Breast epithelium (tissue), 4 donors: Measurements from ENCODE around the gene PDCD1LG2. TPM values are rescaled to one million over a fixed set of nuclear protein-coding genes. Genes with fewer than 3 reads are reported as not detected.

Experiments used
- DNase-seq, 2 donors: peaks; one replicate each; pipeline ENCODE4 v3.0.0-alpha.2; 2019; ENCODE audit warnings: low spot score in 2 of 2
- H3K27ac ChIP-seq, 2 donors: fragments of 200-600 bp; sonication (generic) in 1 of 2; one replicate each; pipeline ENCODE4 v1.5.1; 2016 to 2019; ENCODE audit warnings: mild to moderate bottlenecking in 1 of 2
- H3K27me3 ChIP-seq, 2 donors: fragments of 200-600 bp; sonication (generic) in 1 of 2; one replicate each; pipeline versions ENCODE4 v1.5.1 to v1.6.0; 2017 to 2019; ENCODE audit warnings: control low read depth in 1 of 2, mild to moderate bottlenecking in 1 of 2
- H3K36me3 ChIP-seq: fragments of 200-600 bp; one replicate; pipeline ENCODE4 v1.5.1; 2019
- H3K4me1 ChIP-seq, 2 donors: fragments of 200-600 bp; sonication (generic); one replicate each; pipeline ENCODE4 v1.5.1; 2016 to 2019; ENCODE audit warnings: control low read depth in 1 of 2
- H3K4me3 ChIP-seq, 3 donors: fragments of 200-600 bp; sonication (generic); 1 replicate in 2 of 3; 2 replicates in 1 of 3; pipeline ENCODE4 v1.5.1; 2016 to 2019; ENCODE audit warnings: mild to moderate bottlenecking in 3 of 3, moderate library complexity in 2 of 3
- H3K9me3 ChIP-seq, 2 donors: fragments of 200-600 bp; sonication (generic) in 1 of 2; one replicate each; pipeline ENCODE4 v1.5.1; 2016 to 2019; ENCODE audit warnings: control low read depth in 1 of 2
- POLR2A ChIP-seq: fragments of 450-650 bp; IDR thresholded peaks from one replicate; pipeline ENCODE4 v1.6.1; 2016; ENCODE audit warnings: antibody characterized with exemption, mild to moderate bottlenecking, moderate library complexity
- POLR2AphosphoS5 ChIP-seq, 3 donors: sonication (generic); formaldehyde crosslinking; IDR thresholded peaks; one replicate each; pipeline ENCODE4 v1.6.1; 2017; ENCODE audit warnings: antibody characterized with exemption in 3 of 3
- intact Hi-C: fragments of 100-400 bp; cut with DNase I; formaldehyde crosslinking; loops from one replicate; pipeline ENCODE4 v1.15.1; 2023; ENCODE audit warnings: low total_unique reads
- total RNA-seq, 3 donors: library from RNA; depleted of rRNA; stranded (reverse); fragments of >200 nt; gene quantifications; one replicate each; pipeline ENCODE4 v1.1.0, GENCODE V29; 2016
- TF ChIP-seq, protein P1 (sequence below), 3 donors: fragments of 450-650 bp; IDR thresholded peaks; one replicate each; pipeline ENCODE4 v1.5.1; 2016 to 2017; ENCODE audit warnings: antibody characterized with exemption in 3 of 3, mild to moderate bottlenecking in 3 of 3, moderate library complexity in 3 of 3

PDCD1LG2 gene
- total RNA-seq, 3 donors from 2014 or later: 1.6 to 8.0 (median 3.3) TPM

DNA sequence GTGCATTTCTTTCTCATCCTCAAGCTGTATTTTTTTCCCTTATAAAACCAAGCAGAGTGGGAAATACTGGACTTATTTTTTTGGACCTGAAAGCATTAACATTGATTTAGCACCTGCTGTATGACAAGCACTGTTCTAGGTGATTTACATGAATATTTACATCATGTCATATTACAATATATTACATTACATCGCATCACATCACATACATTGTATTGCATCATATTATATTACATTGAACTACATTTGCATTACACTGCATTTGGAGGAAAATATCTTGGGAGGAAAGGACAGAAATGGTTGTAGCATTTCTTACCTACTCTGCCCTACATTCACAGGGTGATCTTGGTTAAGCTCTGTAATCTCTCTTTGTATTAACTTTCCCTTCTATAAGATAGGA lies 11.2 kb upstream of the PDCD1LG2 start:
- Histone ChIP-seq H3K27ac (no peak overlapping the region), H3K4me1 (no peaks in the 10 kb centered on the region), H3K36me3 (no peaks in the 10 kb centered on the region), H3K27me3 (no peaks in the 10 kb centered on the region), H3K4me3 (no peak overlapping the region), H3K9me3 (no peaks in the 10 kb centered on the region)
- DNase-seq: no peak
- intact Hi-C loops: no loop called here
- TF ChIP-seq POLR2AphosphoS5 (IDR thresholded peaks at IDR 0.05) (no peak), POLR2A (no peak)
- TF ChIP-seq, protein P1, sequence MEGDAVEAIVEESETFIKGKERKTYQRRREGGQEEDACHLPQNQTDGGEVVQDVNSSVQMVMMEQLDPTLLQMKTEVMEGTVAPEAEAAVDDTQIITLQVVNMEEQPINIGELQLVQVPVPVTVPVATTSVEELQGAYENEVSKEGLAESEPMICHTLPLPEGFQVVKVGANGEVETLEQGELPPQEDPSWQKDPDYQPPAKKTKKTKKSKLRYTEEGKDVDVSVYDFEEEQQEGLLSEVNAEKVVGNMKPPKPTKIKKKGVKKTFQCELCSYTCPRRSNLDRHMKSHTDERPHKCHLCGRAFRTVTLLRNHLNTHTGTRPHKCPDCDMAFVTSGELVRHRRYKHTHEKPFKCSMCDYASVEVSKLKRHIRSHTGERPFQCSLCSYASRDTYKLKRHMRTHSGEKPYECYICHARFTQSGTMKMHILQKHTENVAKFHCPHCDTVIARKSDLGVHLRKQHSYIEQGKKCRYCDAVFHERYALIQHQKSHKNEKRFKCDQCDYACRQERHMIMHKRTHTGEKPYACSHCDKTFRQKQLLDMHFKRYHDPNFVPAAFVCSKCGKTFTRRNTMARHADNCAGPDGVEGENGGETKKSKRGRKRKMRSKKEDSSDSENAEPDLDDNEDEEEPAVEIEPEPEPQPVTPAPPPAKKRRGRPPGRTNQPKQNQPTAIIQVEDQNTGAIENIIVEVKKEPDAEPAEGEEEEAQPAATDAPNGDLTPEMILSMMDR (IDR thresholded peaks at IDR 0.05): no peak

DNA sequence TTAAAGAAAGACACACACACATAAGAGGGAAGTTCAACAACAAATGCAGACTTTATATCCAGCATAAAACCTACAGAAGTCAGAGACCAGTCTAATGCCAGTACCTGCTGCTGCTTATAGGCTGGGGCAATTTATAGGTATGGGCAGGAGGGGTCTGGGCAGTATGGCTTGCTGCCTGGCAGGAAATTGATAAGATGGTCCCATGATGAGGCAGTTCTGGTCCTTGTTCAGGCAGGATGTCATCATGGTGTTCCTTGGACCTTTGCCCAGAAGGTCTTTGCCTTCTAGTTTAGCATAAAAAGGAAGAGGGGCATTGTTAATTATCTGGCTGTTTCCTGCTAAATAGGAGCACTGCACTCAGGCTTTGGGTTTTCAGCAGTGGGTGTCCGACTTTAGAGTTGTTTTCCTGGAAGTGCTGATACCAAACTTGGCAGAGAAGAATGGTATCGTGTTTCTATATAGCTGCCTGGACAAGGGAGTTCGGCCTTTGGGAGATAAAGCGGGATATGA lies 10.4 kb upstream of the PDCD1LG2 start:
- Histone ChIP-seq H3K36me3 (no peaks in the 10 kb centered on the region), H3K27ac (peak overlapping the region in 1 of 2 donors; percentile 46), H3K4me1 (no peaks in the 10 kb centered on the region), H3K9me3 (no peaks in the 10 kb centered on the region), H3K4me3 (no peak overlapping the region), H3K27me3 (no peaks in the 10 kb centered on the region)
- intact Hi-C loops: no loop called here
- TF ChIP-seq, protein P1 (IDR thresholded peaks at IDR 0.05): no peak
- no peak for TF ChIP-seq POLR2A
- DNase-seq: no peak

DNA sequence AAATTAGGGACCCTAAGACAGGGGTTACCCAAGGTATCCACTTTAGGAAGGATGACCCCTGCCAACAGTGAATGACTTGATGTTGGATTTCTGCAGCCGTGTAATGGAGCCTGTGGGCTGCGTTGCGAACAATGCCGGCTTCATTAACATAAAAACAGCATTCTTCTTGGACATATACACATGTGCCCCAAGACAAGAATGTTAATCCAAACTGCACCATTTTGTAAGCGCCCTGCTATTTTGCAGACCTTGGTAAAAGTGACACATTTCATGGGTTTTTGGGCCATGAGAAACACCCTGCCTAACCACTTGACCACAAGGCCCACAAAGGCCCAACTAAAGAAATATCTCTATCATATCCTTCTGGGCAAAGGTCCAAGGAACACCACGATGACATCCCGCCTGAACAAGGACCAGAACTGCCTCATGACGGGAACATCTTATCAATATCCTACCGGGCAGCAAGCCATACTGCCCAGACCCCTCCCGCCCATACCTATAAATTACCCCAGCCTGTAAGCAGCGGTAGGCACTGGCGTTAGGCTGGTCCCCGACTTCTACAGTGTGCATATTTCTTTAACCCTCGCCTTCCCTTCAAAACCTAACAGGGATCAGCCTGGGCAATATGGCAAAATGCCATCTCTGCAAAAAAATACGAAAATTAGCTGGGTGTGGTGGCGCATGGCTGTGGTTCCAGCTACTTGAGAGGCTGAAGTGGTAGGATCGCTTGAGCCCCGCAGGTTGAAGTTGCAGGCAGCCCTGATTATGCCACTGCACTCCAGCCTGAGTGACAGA lies 9.7 kb upstream of the PDCD1LG2 start:
- no peak for DNase-seq
- Histone ChIP-seq H3K27me3 (no peaks in the 10 kb centered on the region), H3K27ac (peak overlapping the region in 1 of 2 donors; percentile 46), H3K4me3 (no peak overlapping the region), H3K4me1 (no peaks in the 10 kb centered on the region), H3K9me3 (no peaks in the 10 kb centered on the region), H3K36me3 (no peaks in the 10 kb centered on the region)
- TF ChIP-seq POLR2A: no peak
- TF ChIP-seq, protein P1 (IDR thresholded peaks at IDR 0.05): no peak
- no peak for TF ChIP-seq POLR2AphosphoS5 (IDR thresholded peaks at IDR 0.05)
- intact Hi-C loops: no loop called here

DNA sequence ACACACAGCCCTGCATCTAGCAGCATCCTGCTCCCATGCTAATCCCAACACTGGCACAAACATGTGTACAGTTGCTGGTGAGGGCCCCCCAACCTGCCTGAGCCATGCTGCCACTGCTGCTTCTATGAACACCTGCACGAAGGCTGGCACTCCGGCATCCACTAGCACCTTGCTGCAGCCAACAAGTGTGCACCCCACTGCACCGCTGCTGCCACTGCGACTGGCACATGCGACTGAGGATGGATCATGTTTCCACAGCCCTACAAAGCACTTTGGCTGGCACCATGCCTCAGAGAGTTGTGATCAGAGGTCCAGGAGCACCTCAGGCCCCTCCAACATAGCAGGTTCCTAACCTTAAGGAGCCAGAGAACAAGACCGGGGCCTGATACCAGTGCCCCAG lies 7.8 kb upstream of the PDCD1LG2 start:
- Histone ChIP-seq H3K9me3 (no peaks in the 10 kb centered on the region), H3K4me1 (no peaks in the 10 kb centered on the region), H3K4me3 (no peak overlapping the region), H3K27ac (no peak overlapping the region), H3K36me3 (no peaks in the 10 kb centered on the region), H3K27me3 (no peaks in the 10 kb centered on the region)
- DNase-seq: no peak
- TF ChIP-seq POLR2AphosphoS5 (IDR thresholded peaks at IDR 0.05) (no peak), POLR2A (no peak)
- TF ChIP-seq, protein P1 (IDR thresholded peaks at IDR 0.05): no peak
- intact Hi-C loops: no loop called here

DNA sequence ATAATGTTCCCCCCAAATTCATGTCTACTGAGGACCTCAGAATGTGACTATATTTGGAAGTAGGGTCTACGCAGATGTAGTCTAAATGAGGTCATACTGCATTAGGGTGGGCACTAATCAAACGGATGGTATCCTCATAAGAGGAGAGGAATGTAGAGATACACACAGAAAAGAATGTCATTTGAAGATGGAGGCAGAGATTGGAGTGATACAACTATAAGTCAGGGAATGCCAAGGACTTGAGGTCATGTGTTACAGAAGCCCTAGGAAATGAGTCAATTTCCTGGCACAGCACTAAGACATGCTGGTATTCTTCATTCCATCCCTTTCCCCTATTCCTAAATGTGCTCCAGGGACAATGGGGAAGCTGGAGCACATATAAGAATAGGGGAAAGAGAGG lies 758 bp upstream of the PDCD1LG2 start:
- no peaks in the 10 kb centered on the region for H3K36me3 ChIP-seq
- H3K4me1 ChIP-seq: no peaks in the 10 kb centered on the region
- intact Hi-C loops: no loop called here
- peak overlapping the region; percentile 33 to 85 for H3K27ac ChIP-seq
- TF ChIP-seq, protein P1 (IDR thresholded peaks at IDR 0.05): no peak
- no peak for TF ChIP-seq POLR2A
- no peak for TF ChIP-seq POLR2AphosphoS5 (IDR thresholded peaks at IDR 0.05)
- no peaks in the 10 kb centered on the region for H3K9me3 ChIP-seq
- no peaks in the 10 kb centered on the region for H3K27me3 ChIP-seq
- no peak for DNase-seq
- H3K4me3 ChIP-seq: no peak overlapping the region
